Renal cortical epithelial cell (primary cell): ENCODE measurements around the gene MTHFSD. TPM values are rescaled to one million over a fixed set of nuclear protein-coding genes. Genes with fewer than 3 reads are reported as not detected.

Experiments
- DNase-seq: peaks from one replicate; pipeline ENCODE4 v3.0.0-alpha.2; 2011; ENCODE audit warnings: low read depth
- total RNA-seq: library from RNA; depleted of rRNA; stranded (reverse); fragments of >200 nt; gene quantifications from 2 replicates; pipeline ENCODE4 v1.2.3, GENCODE V29; 2014

The MTHFSD gene
- total RNA-seq, 1 donor from 2014 or later: 18.5 TPM

GRCh38 chr16:86570558-86571529, 15.8 kb upstream of the MTHFSD start:
- no peak for DNase-seq

GRCh38 chr16:86569701-86570447, 14.8 kb upstream of the MTHFSD start:
- DNase-seq: no peak

GRCh38 chr16:86568677-86569623, 13.9 kb upstream of the MTHFSD start:
- no peak for DNase-seq

- no peak for DNase-seq
Measured at GRCh38 chr16:86567701-86568581, 12.9 kb upstream of the MTHFSD start.

GRCh38 chr16:86566966-86567700, 12.1 kb upstream of the MTHFSD start:
- DNase-seq: no peak

GRCh38 chr16:86566601-86566965, 11.5 kb upstream of the MTHFSD start, which contains the start of gene FOXC2:
Gene FOXC2 (plus strand): TSS chr16:86566829. CDS start chr16:86567336, 507 bp downstream.
- peak; percentile 66 for DNase-seq

GRCh38 chr16:86565644-86566511, 10.8 kb upstream of the MTHFSD start:
- no peak for DNase-seq

- DNase-seq: no peak
Measured at GRCh38 chr16:86565181-86565631, 10.2 kb upstream of the MTHFSD start.

GRCh38 chr16:86563469-86564345, 8.7 kb upstream of the MTHFSD start:
- peak; percentile 65 for DNase-seq

- no peak for DNase-seq
Measured at GRCh38 chr16:86562356-86562755, 7.3 kb upstream of the MTHFSD start.

- no peak for DNase-seq
Measured at GRCh38 chr16:86559802-86560305, 4.8 kb upstream of the MTHFSD start.

- DNase-seq: no peak
Measured at GRCh38 chr16:86558355-86559193, 3.5 kb upstream of the MTHFSD start.

GRCh38 chr16:86557587-86557986, 2.6 kb upstream of the MTHFSD start:
- DNase-seq: no peak

- no peak for DNase-seq
Measured at GRCh38 chr16:86556576-86556975, 1.5 kb upstream of the MTHFSD start.

GRCh38 chr16:86555704-86556075, 655 bp upstream of the MTHFSD start:
- DNase-seq: no peak

GRCh38 chr16:86554599-86554916, 477 bp downstream of the MTHFSD start:
- DNase-seq: no peak

- DNase-seq: no peak
Measured at GRCh38 chr16:86553356-86553755, 1.7 kb downstream of the MTHFSD start.
